ENCODE data around the gene IL13RA1.

- TF ChIP-seq CTCF (IDR thresholded peaks at IDR 0.05; ENCODE audit: low read length) (no peak), EZH2 (optimal IDR thresholded peaks at IDR 0.05; ENCODE audit: low read depth, low read length) (no peak)
These were observed 68.3 kb downstream of the IL13RA1 start for GRCh38 chrX:118795528-118796280.
